Measurements from ENCODE around the gene TRA2A.

The TRA2A gene

GRCh38 chr7:23477962-23478866 is 53.6 kb downstream of the TRA2A start:
- no peak overlapping the region for H3K4me3 ChIP-seq (ENCODE audit: low read length)
- TF ChIP-seq ZNF274 (IDR thresholded peaks at IDR 0.05; ENCODE audit: low read depth, low read length): no peak

- TF ChIP-seq ZNF274 (IDR thresholded peaks at IDR 0.05; ENCODE audit: low read depth, low read length): no peak
- no peak overlapping the region for H3K4me3 ChIP-seq (ENCODE audit: low read length)
Measured at GRCh38 chr7:23477157-23477499, 54.7 kb downstream of the TRA2A start.

GRCh38 chr7:23476286-23477156 is 55.3 kb downstream of the TRA2A start:
- no peak overlapping the region; the same call in 1 of the 2 replicates for H3K4me3 ChIP-seq (ENCODE audit: low read length)
- no peak for TF ChIP-seq ZNF274 (IDR thresholded peaks at IDR 0.05; ENCODE audit: low read depth, low read length)

GRCh38 chr7:23475576-23475839 is 56.3 kb downstream of the TRA2A start:
- TF ChIP-seq ZNF274 (IDR thresholded peaks at IDR 0.05; ENCODE audit: low read depth, low read length): no peak
- peak overlapping the region; percentile 90; the same call in 1 of the 2 replicates for H3K4me3 ChIP-seq (ENCODE audit: low read length)

GRCh38 chr7:23474829-23475575 is 56.8 kb downstream of the TRA2A start:
- H3K4me3 ChIP-seq (ENCODE audit: low read length): peak overlapping the region; percentile 90
- TF ChIP-seq ZNF274 (IDR thresholded peaks at IDR 0.05; ENCODE audit: low read depth, low read length): no peak

- no peak for TF ChIP-seq ZNF274 (IDR thresholded peaks at IDR 0.05; ENCODE audit: low read depth, low read length)
- H3K4me3 ChIP-seq (ENCODE audit: low read length): peak overlapping the region; percentile 90
Measured at GRCh38 chr7:23474094-23474828, 57.5 kb downstream of the TRA2A start.

GRCh38 chr7:23473844-23474093 is 58.0 kb downstream of the TRA2A start:
- peak overlapping the region; percentile 61 for H3K4me3 ChIP-seq (ENCODE audit: low read length)
- TF ChIP-seq ZNF274 (IDR thresholded peaks at IDR 0.05; ENCODE audit: low read depth, low read length): no peak

GRCh38 chr7:23472956-23473843 is 58.6 kb downstream of the TRA2A start:
- H3K4me3 ChIP-seq (ENCODE audit: low read length): peak overlapping the region; percentile 61
- TF ChIP-seq ZNF274 (IDR thresholded peaks at IDR 0.05; ENCODE audit: low read depth, low read length): no peak

GRCh38 chr7:23472556-23472955 is 59.2 kb downstream of the TRA2A start:
- peak overlapping the region; percentile 76; the same call in 1 of the 2 replicates for H3K4me3 ChIP-seq (ENCODE audit: low read length)
- no peak for TF ChIP-seq ZNF274 (IDR thresholded peaks at IDR 0.05; ENCODE audit: low read depth, low read length)

GRCh38 chr7:23472046-23472445 is 59.7 kb downstream of the TRA2A start:
- H3K4me3 ChIP-seq (ENCODE audit: low read length): peak overlapping the region; percentile 76; the same call in 1 of the 2 replicates
- TF ChIP-seq ZNF274 (IDR thresholded peaks at IDR 0.05; ENCODE audit: low read depth, low read length): no peak

GRCh38 chr7:23471106-23471859 is 60.5 kb downstream of the TRA2A start:
- peak overlapping the region; percentile 76 for H3K4me3 ChIP-seq (ENCODE audit: low read length)
- no peak for TF ChIP-seq ZNF274 (IDR thresholded peaks at IDR 0.05; ENCODE audit: low read depth, low read length)

All from GM08714 (cell line).